HEK293 (cell line): ENCODE results near the gene SMIM38.
"Not testable (repeated sequence)": the region's sequence is repeated elsewhere in the genome, so short reads cannot be mapped to it uniquely, and the experiment has no call there.

Experiments
- CTCF ChIA-PET: fragments of 350-600 bp; formaldehyde crosslinking; extraction: SDS; loops from one replicate; lab custom pipeline; 2021; ENCODE audit warnings: antibody characterized with exemption; lab: Yijun Ruan, JAX
- POLR2A ChIA-PET: fragments of 300-600 bp; formaldehyde crosslinking; extraction: SDS; loops from one replicate; lab custom pipeline; 2020; ENCODE audit warnings: antibody characterized with exemption, inconsistent platforms; lab: Yijun Ruan, JAX
- H3K27ac ChIP-seq: fragments of 200-500 bp; sonication (Bioruptor generic); 2 replicates; pipeline ENCODE4 v1.5.1; 2014; ENCODE audit warnings: low read depth, low read length, control low read depth, inconsistent platforms; ENCODE audit errors: extremely low read depth
- H3K36me3 ChIP-seq, 2 experiments: fragments of 200-500 bp in 1 of 2; sonication (Bioruptor generic) in 1 of 2; 1 replicate in 1 of 2; 2 replicates in 1 of 2; pipeline ENCODE4 v1.5.1; 2014 to 2017; ENCODE audit warnings: inconsistent platforms in 2 of 2, low read length in 2 of 2; ENCODE audit not compliant: control insufficient read depth in 2 of 2, insufficient read depth in 1 of 2
- H3K4me1 ChIP-seq: fragments of 200-500 bp; sonication (Bioruptor generic); 2 replicates; pipeline ENCODE4 v1.5.1; 2014; ENCODE audit warnings: mild to moderate bottlenecking, low read length, inconsistent platforms; ENCODE audit not compliant: control insufficient read depth, insufficient read depth
- H3K4me3 ChIP-seq: 2 replicates; pipeline ENCODE4 v1.5.1; 2011; ENCODE audit warnings: low read depth, mild to moderate bottlenecking, control low read depth, low read length, moderate library complexity
- H3K9me3 ChIP-seq: fragments of 200-500 bp; sonication (Bioruptor generic); 2 replicates; pipeline ENCODE4 v1.5.1; 2014; ENCODE audit warnings: low read depth, low read length, inconsistent platforms; ENCODE audit not compliant: control insufficient read depth, insufficient read depth
- AEBP2 ChIP-seq: fragments of 450-650 bp; formaldehyde crosslinking; IDR thresholded peaks from 2 replicates; pipeline ENCODE4 v1.5.1; 2016; ENCODE audit warnings: missing biosample characterization, missing genetic modification characterization, borderline replicate concordance
- KLF7 ChIP-seq: fragments of 450-650 bp; formaldehyde crosslinking; IDR thresholded peaks from 2 replicates; pipeline ENCODE4 v1.5.1; 2016; ENCODE audit warnings: missing biosample characterization, missing genetic modification characterization, borderline replicate concordance
- KLF9 ChIP-seq: fragments of 450-650 bp; formaldehyde crosslinking; IDR thresholded peaks from 2 replicates; pipeline ENCODE4 v1.5.1; 2016; ENCODE audit warnings: missing biosample characterization, missing genetic modification characterization, low read depth
- REPIN1 ChIP-seq: fragments of 450-650 bp; formaldehyde crosslinking; IDR thresholded peaks from 2 replicates; pipeline ENCODE4 v1.5.1; 2017; ENCODE audit warnings: missing biosample characterization, missing genetic modification characterization, low read depth
- SCRT2 ChIP-seq: fragments of 450-650 bp; formaldehyde crosslinking; IDR thresholded peaks from 2 replicates; pipeline ENCODE4 v1.5.1; 2016; ENCODE audit warnings: missing biosample characterization, missing genetic modification characterization
- YY1 ChIP-seq: fragments of 450-650 bp; formaldehyde crosslinking; IDR thresholded peaks from 2 replicates; pipeline ENCODE4 v1.5.1; 2018; ENCODE audit warnings: missing biosample characterization, missing genetic modification characterization
- YY2 ChIP-seq: fragments of 450-650 bp; formaldehyde crosslinking; IDR thresholded peaks from 2 replicates; pipeline ENCODE4 v1.5.1; 2016; ENCODE audit warnings: missing biosample characterization, missing genetic modification characterization
- ZBTB1 ChIP-seq: fragments of 450-650 bp; formaldehyde crosslinking; IDR thresholded peaks from 2 replicates; pipeline ENCODE4 v1.5.1; 2016; ENCODE audit warnings: missing biosample characterization, missing genetic modification characterization
- ZBTB7A ChIP-seq: fragments of 450-650 bp; formaldehyde crosslinking; IDR thresholded peaks from 2 replicates; pipeline ENCODE4 v1.5.1; 2016; ENCODE audit warnings: low read depth, missing biosample characterization, missing genetic modification characterization
- ZEB2 ChIP-seq: fragments of 450-650 bp; formaldehyde crosslinking; IDR thresholded peaks from 2 replicates; pipeline ENCODE4 v1.5.1; 2016; ENCODE audit warnings: missing biosample characterization, missing genetic modification characterization
- ZNF266 ChIP-seq: fragments of 450-650 bp; formaldehyde crosslinking; IDR thresholded peaks from 2 replicates; pipeline ENCODE4 v1.5.1; 2016; ENCODE audit warnings: missing biosample characterization, missing genetic modification characterization, low read depth
- ZNF311 ChIP-seq: fragments of 450-650 bp; formaldehyde crosslinking; IDR thresholded peaks from 2 replicates; pipeline ENCODE4 v1.5.1; 2017; ENCODE audit warnings: missing biosample characterization, missing genetic modification characterization, borderline replicate concordance
- ZNF324 ChIP-seq: fragments of 450-650 bp; formaldehyde crosslinking; IDR thresholded peaks from 2 replicates; pipeline ENCODE4 v1.5.1; 2016; ENCODE audit warnings: missing biosample characterization, missing genetic modification characterization
- ZNF354C ChIP-seq: fragments of 450-650 bp; formaldehyde crosslinking; IDR thresholded peaks from 2 replicates; pipeline ENCODE4 v1.5.1; 2016; ENCODE audit warnings: missing biosample characterization, missing genetic modification characterization, low read depth, borderline replicate concordance
- ZNF521 ChIP-seq: fragments of 450-650 bp; formaldehyde crosslinking; IDR thresholded peaks from 2 replicates; pipeline ENCODE4 v1.5.1; 2017; ENCODE audit warnings: missing biosample characterization, mild to moderate bottlenecking, missing genetic modification characterization
- ZNF548 ChIP-seq: fragments of 450-650 bp; formaldehyde crosslinking; IDR thresholded peaks from 2 replicates; pipeline ENCODE4 v1.5.1; 2016; ENCODE audit warnings: missing biosample characterization, missing genetic modification characterization
- ZNF555 ChIP-seq: fragments of 450-650 bp; formaldehyde crosslinking; conservative IDR thresholded peaks from 2 replicates; pipeline ENCODE4 v1.5.1; 2017; ENCODE audit warnings: missing biosample characterization, mild to moderate bottlenecking, missing genetic modification characterization, inconsistent platforms
- ZNF600 ChIP-seq: fragments of 450-650 bp; formaldehyde crosslinking; IDR thresholded peaks from 2 replicates; pipeline ENCODE4 v1.5.1; 2016; ENCODE audit warnings: missing biosample characterization, missing genetic modification characterization
- ZNF660 ChIP-seq: fragments of 450-650 bp; IDR thresholded peaks from 2 replicates; pipeline ENCODE4 v1.5.1; 2018; ENCODE audit warnings: missing biosample characterization, mild to moderate bottlenecking, missing genetic modification characterization
- ZNF664 ChIP-seq: fragments of 450-650 bp; formaldehyde crosslinking; IDR thresholded peaks from 2 replicates; pipeline ENCODE4 v1.5.1; 2016; ENCODE audit warnings: missing biosample characterization, missing genetic modification characterization
- ZNF785 ChIP-seq: fragments of 450-650 bp; formaldehyde crosslinking; IDR thresholded peaks from 2 replicates; pipeline ENCODE4 v1.5.1; 2016; ENCODE audit warnings: missing biosample characterization, missing genetic modification characterization
- ZNF791 ChIP-seq: fragments of 450-650 bp; formaldehyde crosslinking; IDR thresholded peaks from 2 replicates; pipeline ENCODE4 v1.5.1; 2016; ENCODE audit warnings: missing biosample characterization, missing genetic modification characterization
- ZSCAN23 ChIP-seq: fragments of 450-650 bp; formaldehyde crosslinking; IDR thresholded peaks from 2 replicates; pipeline ENCODE4 v1.5.1; 2016; ENCODE audit warnings: missing biosample characterization, missing genetic modification characterization
- ZSCAN5A ChIP-seq: fragments of 450-650 bp; formaldehyde crosslinking; IDR thresholded peaks from 2 replicates; pipeline ENCODE4 v1.5.1; 2016; ENCODE audit warnings: missing biosample characterization, missing genetic modification characterization

The SMIM38 gene

GRCh38 chr11:69148806-69149205, 6.9 kb upstream of the SMIM38 start:
- TF ChIP-seq SCRT2 (no peak), ZNF791 (tag by site-specific recombination) (no peak), ZNF660 (no peak), KLF7 (tag by site-specific recombination) (no peak), ZNF555 (tag by site-specific recombination) (no peak), ZNF664 (tag by site-specific recombination) (no peak), ZNF548 (tag by site-specific recombination) (no peak), KLF9 (tag by site-specific recombination) (no peak), ZBTB7A (tag by site-specific recombination) (no peak), YY1 (no peak), ZNF324 (tag by site-specific recombination) (no peak), ZNF266 (tag by site-specific recombination) (no peak)
- Histone ChIP-seq H3K27ac (no peak overlapping the region), H3K4me1 (no peaks in the 10 kb centered on the region), H3K9me3 (no peaks in the 10 kb centered on the region), H3K36me3 (no peaks in the 10 kb centered on the region), H3K4me3 (no peak overlapping the region)
- POLR2A ChIA-PET, result no interaction called here
- CTCF ChIA-PET, result no interaction called here

- H3K9me3 ChIP-seq, POLR2A ChIA-PET, H3K36me3 ChIP-seq, CTCF ChIA-PET, H3K4me1 ChIP-seq, H3K27ac ChIP-seq, H3K4me3 ChIP-seq: not testable (repeated sequence)
These were observed 6.2 kb upstream of the SMIM38 start for GRCh38 chr11:69149338-69150045.

- TF ChIP-seq YY2 (no peak), ZEB2 (no peak), AEBP2 (tag by site-specific recombination) (no peak), ZNF354C (tag by site-specific recombination) (no peak), ZNF311 (tag by site-specific recombination) (no peak), ZNF785 (tag by site-specific recombination) (no peak), ZSCAN23 (no peak), ZNF521 (no peak), ZNF600 (no peak), REPIN1 (tag by site-specific recombination) (no peak), ZBTB1 (tag by site-specific recombination) (no peak), ZSCAN5A (tag by site-specific recombination) (no peak)
- Histone ChIP-seq H3K9me3 (no peaks in the 10 kb centered on the region), H3K4me1 (no peaks in the 10 kb centered on the region), H3K27ac (no peak overlapping the region), H3K4me3 (no peak overlapping the region), H3K36me3 (no peaks in the 10 kb centered on the region)
- ChIA-PET CTCF (interaction anchor here (1.9 kb wide), 1 partner anchor 19 kb away, joined by 7 read pairs; no protein-coding TSS in a partner anchor), POLR2A (no interaction called here)
These were observed 5.6 kb upstream of the SMIM38 start for GRCh38 chr11:69150175-69150574.
